ENCODE measurements around the gene AXIN1.
"Not testable (repeated sequence)": the region's sequence is repeated elsewhere in the genome, so short reads cannot be mapped to it uniquely, and the experiment has no call there.

AXIN1 gene

DNA sequence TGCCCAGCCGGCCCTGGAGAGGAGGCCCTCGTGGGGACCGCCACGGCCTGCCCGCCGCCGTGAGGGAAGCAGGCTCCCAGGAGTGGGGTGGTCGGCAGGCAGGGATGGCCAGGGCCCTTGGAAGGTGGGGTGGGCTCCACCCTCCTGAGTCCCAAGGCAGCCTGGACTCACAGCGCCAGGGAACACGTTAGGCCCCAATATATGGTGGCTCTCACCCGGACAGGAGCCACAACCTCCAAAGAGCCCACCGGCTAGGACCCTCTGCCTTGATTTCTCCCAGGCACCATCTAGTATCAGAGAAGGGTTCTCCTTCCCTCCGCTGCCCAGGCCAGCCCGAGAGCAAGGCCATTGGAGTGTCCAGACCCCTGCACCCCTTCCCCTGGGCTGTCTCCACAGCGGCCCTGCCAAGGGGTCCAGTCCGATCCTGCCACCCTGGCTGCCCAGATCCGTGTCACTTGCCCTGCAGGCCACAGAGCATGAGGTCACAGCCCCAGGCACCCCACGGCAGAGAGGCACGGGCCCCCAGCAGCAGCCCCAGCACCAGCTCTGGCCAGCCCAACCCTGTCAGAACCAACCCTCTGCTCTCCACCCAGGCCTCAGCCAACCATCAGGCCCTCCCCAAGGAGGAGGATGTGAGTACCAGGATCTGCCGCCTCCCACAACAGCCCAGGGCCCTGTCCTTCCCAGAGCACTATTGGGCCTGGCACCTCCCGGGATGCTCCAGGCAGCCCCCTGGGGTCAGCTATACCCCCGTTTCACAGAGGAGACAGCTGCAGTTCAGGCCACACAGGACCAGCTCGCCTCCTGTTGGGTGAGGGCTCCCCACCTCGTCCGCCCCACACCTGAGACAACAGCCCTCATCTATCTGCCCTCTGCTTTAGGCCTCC lies 1.1 kb upstream of the AXIN1 start:
- no peak for DNase-seq

DNA sequence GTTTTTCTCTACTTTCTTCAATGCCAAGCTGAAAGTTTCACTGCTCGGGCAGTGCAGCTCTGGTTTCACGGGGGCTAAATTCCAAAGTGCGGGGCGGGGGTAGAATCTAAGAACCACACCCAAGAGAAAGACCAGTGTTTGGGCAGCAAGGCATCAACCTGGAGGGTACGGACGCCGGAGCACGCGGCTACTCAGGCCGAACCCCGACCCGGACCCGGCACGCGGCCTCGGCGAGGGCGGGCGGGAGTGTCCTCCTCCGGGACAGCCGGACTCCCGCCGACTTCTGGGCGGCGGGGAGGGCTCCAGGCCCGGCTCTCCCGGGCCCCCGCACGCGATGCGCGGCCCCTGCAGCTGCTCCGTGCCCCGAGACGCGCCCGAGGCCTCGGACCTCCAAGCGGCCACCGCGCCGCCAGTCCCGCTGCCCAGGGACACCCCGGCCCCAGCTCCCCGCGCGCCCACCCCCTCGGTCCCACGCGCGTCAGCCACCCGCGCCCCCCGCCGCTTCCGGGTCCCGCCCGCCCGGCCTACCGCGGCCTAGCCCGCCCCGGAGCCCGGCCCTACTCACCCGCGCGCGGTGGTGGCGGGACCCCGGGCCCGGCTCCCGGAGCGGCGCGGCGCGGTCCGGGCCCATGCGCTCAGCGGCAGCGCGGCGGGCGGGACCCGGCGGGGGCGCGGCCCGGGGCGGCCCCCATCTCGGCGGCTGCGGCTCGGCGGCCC lies 561 bp downstream of the AXIN1 start:
- DNase-seq: peak in 3 of 5 experiments; percentile 14 to 43 (median 37)

DNA sequence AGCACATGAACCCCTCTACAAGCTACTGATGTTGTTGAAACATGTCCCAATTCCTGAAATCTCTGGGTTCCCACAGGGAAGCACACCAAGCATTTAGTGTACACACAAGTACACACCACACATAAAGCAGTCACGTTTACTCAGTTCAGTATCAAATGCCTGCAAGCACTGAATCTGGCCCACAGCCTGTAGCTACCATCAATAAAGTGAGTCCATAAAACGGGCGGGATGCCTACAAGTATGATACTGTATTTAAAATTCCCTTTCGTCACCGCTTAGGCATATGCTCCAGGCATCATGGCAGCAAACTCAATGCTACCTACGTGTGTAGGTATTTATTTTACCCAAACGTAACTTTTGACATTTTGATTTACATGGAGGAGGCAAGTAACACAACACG lies 2.3 kb downstream of the AXIN1 start:
- no peak for DNase-seq

DNA sequence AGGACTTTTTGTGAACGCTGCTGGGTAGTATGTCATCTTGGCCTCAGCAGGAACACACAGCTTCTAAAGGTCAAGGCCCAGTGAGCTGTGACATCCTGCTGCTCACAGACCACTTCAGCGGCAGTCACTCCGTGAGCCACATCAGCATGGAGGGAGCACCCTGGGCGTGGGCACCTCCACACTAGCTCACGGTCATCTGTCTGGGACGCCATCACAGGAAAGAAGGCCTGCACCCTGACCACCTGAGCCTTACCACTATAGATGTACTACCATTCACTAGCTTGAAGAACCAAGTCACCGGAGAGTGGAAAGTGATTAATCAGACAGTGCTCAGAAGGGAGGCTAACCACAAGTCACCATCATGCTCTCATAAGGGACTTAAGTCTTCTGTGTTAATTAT lies 3.3 kb downstream of the AXIN1 start:
- DNase-seq: no peak

DNA sequence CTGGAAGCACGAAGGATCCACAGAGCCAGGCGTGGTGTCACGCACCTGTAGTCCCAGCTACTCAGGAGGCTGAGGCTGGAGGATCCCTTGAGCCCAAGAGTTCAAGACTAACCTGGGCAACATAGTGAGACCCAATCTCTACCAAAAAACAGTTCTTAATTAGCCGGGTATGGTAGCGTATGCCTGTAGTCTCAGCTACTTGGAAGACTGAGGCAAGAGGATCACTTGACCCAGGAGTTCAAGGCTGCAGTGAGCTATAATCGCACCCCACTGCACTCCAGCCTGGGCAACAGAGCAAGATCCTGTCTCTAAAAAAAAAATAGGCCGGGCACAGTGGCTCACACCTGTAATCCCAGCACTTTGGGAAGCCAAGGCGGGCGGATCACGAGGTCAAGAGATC lies 4.0 kb downstream of the AXIN1 start:
- not testable (repeated sequence) for DNase-seq

DNA sequence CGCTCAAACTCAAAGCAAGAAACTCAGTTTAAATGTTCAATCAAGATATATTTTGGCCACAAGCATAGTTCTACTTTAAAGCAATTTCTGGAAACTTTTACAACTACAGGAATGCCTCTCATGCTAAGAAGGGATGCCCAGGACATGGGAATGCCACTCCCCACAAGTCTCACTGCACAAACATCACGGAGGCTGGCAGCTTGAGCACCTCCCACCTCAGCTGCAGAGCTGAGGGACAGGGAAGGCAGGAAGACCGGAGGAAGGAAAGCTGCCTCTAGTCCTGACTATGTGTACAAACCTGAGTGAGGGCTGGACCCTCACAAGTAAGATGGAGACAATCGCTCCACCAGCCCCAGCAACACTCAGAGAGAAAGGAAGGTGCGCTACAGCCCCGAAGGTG lies 5.3 kb downstream of the AXIN1 start:
- no peak for DNase-seq

DNA sequence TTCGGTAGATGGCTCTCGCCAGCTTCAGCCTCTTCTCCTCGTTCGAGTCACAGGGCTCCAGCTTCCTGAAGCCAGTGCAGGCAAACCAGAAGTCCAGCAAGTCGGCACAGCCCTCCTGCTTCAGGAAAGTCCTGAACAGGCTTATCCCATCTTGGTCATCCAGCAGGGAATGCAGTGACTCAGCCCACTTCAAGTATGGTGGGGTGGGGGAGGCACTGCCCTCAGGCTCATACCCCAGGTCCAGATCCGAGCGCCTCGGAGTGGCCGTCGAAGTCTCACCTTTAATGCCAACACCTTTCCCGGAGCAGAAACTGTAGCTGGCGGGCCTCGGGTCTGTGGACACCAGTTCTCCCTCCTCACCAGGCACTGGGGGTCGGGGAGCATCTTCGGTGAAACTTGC lies 5.9 kb downstream of the AXIN1 start:
- DNase-seq: no peak

DNA sequence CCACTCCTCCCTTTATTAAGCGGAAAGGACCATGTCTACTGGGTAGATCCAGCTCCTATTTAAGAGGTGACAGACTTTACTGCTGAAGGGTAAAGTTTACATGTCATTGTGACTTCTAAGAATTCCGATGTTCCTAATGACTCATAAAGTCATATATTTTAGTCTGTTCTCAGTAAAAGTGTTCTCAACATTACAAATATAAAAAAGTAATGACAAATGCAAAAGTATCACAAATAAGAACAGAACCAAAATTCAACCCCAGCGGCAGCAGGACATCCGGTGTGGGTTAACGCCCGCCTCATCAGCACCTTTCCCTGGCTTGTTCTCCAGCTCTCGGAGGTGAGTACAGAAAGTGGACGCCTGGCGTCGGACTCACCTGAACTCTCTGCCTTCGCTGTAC lies 6.8 kb downstream of the AXIN1 start:
- no peak for DNase-seq

DNA sequence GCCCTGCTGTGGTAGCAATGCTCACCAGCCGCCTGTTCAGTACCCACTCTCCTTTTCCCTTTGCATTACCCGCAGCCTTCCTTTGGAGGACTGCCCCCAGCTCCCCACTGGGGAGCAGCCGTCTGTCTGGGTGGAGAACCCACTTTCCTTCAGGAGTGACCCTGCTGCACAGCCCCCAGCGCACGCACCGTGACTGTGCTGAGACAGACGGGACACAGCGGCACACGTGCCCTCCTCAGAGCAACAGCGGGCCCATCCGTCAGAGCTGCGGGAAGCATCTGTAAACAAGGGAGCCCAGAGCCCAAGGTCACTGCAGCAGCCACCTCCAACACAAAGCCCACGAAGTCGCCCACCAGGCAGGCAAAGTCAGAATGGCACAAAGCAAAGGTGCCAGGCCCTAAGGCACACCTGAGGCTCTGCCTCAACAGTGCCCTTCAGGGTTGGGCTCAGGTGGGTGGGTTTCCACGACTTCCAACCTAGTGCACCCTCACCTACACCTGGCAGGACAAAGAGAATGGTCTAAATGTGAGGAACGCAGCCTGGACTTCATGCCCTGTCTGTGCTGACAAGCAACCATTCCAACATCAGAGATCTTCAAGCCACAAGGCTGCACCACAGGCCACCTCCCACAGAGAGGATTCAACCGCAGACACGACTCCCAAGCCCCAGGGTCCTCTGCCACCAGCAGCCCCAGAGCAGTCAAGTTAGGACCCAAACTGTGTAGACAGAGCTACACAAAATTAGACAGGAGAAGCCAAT lies 9.9 kb downstream of the AXIN1 start:
- DNase-seq: no peak

DNA sequence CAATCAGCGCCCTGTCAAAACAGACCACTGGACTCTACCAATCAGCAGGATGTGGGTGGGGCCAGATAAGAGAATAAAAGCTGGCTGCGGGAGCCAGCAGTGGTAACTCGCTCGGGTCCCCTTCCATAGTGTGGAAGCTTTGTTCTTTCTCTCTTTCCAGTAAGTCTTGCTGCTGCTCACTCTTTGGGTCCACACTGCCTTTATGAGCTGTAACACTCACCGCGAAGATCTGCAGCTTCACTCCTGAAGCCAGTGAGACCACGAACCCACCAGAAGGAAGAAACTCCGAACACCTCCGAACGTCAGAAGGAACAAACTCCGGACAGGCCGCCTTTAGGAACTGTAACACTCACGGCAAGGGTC lies 10.6 kb downstream of the AXIN1 start:
- not testable (repeated sequence) for DNase-seq

DNA sequence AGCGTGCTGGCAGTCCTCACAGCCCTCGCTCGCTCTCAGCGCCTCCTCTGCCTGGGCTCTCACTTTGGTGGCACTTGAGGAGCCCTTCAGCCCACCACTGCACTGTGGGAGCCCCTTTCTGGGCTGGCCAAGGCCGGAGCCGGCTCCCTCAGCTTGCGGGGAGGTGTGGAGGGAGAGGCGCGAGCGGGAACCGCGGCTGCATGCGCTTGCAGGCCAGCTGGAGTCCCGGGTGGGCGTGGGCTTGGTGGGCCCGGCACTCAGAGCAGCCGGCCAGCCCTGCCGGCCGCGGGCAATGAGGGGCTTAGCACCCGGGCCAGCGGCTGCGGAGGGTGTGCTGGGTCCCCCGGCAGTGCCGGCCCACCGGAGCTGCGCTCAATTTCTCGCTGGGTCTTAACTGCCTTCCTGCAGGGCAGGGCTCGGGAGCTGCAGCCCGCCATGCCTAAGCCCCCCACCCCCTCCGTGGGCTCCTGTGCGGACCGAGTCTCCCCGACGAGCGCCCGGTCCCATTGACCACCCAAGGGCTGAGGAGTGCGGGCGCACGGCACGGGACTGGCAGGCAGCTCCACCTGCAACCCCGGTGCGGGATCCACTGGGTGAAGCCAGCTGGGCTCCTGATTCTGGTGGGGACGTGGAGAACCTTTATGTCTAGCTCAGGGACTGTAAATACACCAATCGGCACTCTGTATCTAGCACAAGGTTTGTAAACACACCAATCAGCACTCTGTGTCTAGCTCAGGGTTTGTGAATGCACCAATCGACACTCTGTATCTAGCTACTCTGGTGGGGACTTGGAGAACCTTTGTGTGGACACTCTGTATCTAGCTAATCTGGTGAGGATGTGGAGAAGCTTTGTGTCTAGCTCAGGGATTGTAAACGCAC lies 11.2 kb downstream of the AXIN1 start:
- not testable (repeated sequence) for DNase-seq

DNA sequence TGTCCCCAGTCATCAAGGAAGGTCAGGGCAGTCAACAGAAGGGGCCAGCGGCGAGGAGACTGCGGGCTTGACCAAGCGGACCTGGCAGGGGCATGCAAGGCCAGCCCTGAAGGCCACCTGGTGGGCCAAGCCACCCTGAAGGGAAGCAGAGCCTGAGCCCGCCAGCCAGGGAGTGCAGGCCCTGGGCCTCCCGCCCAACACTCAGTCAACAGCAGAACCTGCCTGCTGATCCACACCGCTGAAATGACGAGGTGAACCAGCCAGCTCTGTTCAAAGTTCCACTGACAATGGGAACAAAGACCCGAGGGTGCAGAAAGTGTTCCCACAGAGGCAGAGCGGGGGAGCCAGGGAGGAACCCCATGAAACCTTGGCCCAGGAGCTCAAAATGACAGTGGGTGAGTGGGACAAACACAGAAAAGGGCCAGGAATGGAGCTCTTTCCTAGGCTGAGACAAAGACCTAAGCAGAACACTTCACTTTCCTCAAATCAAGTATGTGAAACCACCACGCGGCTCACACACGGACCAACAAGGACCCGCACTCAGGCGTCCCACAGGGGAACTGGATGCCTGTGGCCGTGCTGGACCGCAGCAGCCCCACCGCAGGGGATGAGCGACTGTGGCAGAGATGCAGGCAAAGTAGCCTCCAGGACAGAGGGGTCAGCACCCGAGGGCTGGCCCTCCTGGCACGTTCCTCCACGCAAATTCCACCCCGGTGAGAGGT lies 12.0 kb downstream of the AXIN1 start:
- no peak for DNase-seq

DNA sequence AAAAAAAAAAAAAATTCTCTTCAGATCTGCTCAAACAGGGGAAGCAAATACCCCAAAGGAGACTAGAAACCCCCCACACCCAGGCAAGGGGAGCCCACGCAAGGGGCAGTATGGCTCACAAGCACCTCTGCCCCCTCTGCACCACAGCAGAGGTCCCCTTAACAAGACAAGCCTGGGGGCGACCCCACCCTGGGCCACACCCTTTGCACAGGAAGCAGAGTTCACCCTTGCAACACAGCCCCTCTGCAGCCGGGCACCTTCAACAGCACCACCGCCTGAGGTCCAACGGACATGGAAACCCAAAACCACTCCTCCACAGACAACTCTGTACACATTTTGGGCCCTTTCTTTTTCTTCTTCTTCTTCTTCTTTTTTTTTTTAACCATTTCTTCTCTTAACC lies 12.8 kb downstream of the AXIN1 start:
- no peak for DNase-seq

DNA sequence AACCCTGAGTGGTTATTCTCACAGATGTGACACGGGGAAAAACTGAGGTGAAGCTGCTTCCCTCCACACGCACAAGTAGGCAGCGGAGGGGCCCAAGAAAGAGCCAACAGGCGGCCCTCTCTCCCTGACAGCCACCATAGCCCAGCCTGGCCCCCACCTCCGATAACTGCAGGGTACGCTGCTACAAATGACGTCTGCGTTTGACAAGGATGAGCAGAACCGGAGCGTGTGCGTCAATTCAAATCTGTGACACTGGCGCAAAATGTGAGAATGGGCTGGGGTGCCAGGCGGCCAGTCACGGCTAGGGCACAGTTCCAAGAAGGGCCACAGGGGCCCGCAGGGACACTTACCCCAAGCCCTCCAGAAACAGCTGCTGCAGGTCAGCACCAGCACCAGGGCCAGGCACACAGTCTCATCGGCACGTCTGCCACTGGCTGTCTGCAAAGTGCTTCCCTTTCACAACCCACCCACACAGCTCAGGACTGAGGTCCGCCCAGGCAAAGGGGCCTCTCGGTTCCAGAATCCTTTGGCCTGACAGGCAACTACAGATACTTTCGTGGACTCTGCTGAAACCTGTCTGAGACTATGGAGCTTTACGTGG lies 14.4 kb downstream of the AXIN1 start:
- DNase-seq: no peak

DNA sequence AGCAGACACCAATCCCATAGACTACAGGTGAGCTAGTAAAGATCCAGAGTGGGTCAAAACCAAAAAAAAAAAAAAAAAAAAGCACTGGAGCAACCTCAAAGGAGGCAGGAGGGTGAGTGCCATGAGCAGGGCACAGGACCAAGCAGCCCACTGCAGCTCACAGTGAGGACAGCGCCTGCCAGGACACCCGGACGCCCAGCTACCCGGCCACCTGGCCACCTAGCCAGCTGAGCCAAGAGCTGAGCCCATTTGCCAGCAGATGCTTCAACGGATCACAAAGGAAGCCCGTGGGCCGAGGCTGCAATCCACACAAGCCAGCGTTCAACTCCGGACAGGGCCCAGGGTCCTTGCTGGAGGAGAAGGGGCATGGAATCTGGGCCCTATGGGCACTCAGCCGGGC lies 15.1 kb downstream of the AXIN1 start:
- DNase-seq: no peak

DNA sequence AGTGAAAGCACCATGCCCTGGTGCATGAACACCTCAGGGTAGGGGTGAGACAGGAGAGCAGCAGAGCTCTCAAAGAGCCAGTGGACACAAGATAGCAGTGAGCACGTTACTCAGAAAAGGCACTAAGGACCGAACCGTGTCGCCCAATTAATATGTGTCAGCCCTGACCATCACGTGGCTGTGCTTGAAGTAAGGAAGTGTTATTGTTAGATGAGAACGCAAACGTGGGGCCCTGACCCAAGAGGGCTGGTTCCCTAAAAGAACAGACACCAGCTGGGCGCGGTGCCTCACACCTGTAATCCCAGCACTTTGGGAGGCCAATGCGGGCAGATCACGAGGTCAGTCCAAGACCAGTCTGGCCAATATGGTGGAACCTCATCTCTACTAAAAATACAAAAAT lies 16.3 kb downstream of the AXIN1 start:
- DNase-seq: no peak

DNA sequence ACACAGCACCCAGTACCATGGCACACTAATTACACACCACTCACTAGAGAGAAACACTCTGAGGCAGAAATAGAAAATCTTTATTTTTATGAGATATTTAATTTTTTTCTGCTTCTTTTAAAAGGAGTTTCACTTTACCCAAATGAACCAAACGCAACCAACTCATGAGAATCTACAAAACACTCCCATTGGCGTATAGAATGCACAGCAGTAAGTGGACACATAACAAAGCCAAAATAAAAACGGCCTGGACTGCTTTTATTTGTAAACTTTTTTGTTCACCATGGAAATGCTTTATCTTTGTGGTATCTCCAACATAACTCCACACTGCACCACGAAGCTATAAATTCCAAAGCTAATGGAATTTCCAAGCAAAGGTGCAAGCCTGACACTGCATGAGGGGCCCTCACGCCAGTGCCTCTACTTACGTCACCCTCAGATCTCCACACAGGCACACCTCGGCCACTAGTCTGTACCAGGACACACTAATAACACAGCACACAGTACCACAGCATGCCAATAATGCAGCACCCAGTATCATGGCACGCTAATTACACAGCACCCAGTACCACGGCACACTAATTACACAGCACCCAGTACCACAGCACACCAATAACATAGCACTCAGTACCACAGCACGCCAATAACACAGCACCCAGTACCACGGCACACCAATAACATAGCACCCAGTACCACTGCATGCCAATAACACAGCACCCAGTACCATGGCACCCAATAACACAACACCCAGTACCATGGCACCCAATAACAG lies 17.5 kb downstream of the AXIN1 start:
- DNase-seq: not testable (repeated sequence)

DNA sequence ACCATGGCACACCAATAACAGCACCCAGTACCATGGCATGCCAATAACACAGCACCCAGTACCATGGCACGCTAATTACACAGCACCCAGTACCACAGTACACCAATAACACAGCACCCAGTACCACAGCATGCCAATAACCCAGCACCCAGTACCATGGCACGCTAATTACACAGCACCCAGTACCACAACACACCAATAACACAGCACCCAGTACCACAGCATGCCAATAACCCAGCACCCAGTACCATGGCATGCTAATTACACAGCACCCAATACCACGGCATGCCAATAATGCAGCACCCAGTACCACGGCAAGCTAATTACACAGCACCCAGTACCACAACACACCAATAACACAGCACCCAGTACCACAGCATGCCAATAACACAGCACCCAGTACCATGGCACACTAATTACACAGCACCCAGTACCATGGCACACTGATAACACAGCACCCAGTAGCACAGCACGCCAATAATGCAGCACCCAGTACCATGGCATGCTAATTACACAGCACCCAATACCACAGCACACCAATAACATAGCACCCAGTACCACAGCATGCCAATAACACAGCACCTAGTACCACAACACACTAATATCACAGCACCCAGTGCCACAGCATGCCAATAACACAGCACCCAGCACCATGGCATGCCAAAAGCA lies 18.2 kb downstream of the AXIN1 start:
- DNase-seq: not testable (repeated sequence)

DNA sequence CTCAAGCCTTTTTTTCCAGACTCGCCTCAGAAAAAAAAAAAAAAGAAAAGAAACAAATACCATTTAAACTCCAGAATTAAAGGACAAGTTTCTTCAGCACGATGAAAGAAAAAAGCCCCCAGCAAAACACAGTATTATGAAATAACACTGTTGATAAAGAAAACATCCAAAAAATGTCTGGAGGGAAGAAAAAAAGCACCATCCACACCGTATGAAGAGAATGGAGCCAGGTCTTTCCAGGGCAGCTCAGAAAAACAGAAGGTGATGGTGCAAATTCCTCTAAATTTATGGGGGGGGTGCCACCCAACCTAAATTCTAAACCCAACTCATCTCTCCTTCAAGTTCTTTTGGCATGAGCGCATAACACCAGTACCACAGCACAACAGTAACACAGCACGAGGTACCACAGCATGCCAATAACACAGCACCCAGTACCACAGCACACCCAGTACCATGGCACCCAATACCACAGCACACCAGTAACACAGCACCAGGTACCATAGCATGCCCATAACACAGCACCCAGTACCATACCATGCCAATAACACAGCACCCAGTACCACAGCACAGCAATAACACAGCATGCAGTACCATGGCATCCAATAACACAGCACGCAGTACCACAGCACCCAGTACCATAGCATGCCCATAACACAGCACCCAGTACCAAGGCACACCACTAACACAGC lies 19.0 kb downstream of the AXIN1 start:
- DNase-seq: no peak
